GM21360 (cell line): Measurements from ENCODE around the gene DCBLD2.

Experiments
- ATAC-seq: cut with Tn5 transposase; IDR thresholded peaks from one replicate; pipeline ENCODE4 v1.9.1; 2021; ENCODE audit warnings: mild to moderate bottlenecking, moderate library complexity; ENCODE audit not compliant: unreplicated experiment

Gene DCBLD2

GRCh38 chr3:98799479-98799878 lies 102.0 kb downstream of the DCBLD2 start:
- no peak for ATAC-seq

GRCh38 chr3:98798820-98799219 lies 102.7 kb downstream of the DCBLD2 start:
- no peak for ATAC-seq

GRCh38 chr3:98797905-98798304 lies 103.6 kb downstream of the DCBLD2 start:
- no peak for ATAC-seq

- no peak for ATAC-seq
Measured at GRCh38 chr3:98796334-98796733, 105.2 kb downstream of the DCBLD2 start.

GRCh38 chr3:98793971-98794370 lies 107.5 kb downstream of the DCBLD2 start:
- ATAC-seq = no peak

GRCh38 chr3:98791341-98792325 lies 109.9 kb downstream of the DCBLD2 start:
- ATAC-seq = no peak

GRCh38 chr3:98788651-98789050 lies 112.8 kb downstream of the DCBLD2 start:
- no peak for ATAC-seq

- ATAC-seq = no peak
Measured at GRCh38 chr3:98787181-98787580, 114.3 kb downstream of the DCBLD2 start.

GRCh38 chr3:98786364-98787006 lies 115.0 kb downstream of the DCBLD2 start:
- no peak for ATAC-seq

- no peak for ATAC-seq
Measured at GRCh38 chr3:98784666-98785600, 116.6 kb downstream of the DCBLD2 start.

GRCh38 chr3:98784042-98784441 lies 117.5 kb downstream of the DCBLD2 start:
- ATAC-seq = no peak

- ATAC-seq = no peak
Measured at GRCh38 chr3:98782824-98783500, 118.5 kb downstream of the DCBLD2 start.

GRCh38 chr3:98780343-98780742 lies 121.2 kb downstream of the DCBLD2 start:
- no peak for ATAC-seq

GRCh38 chr3:98779541-98780335 lies 121.8 kb downstream of the DCBLD2 start:
- ATAC-seq = no peak

- no peak for ATAC-seq
Measured at GRCh38 chr3:98778852-98779413, 122.6 kb downstream of the DCBLD2 start.

GRCh38 chr3:98778383-98778782 lies 123.1 kb downstream of the DCBLD2 start:
- ATAC-seq = no peak

- ATAC-seq = no peak
Measured at GRCh38 chr3:98777801-98778220, 123.7 kb downstream of the DCBLD2 start.

GRCh38 chr3:98777286-98777685 lies 124.2 kb downstream of the DCBLD2 start:
- ATAC-seq = no peak

GRCh38 chr3:98776140-98776493 lies 125.4 kb downstream of the DCBLD2 start:
- ATAC-seq = no peak
